Activated gamma-delta T cell (primary cell): ENCODE measurements around the gene BUD23.
"Not testable (repeated sequence)": the region's sequence is repeated elsewhere in the genome, so short reads cannot be mapped to it uniquely, and the experiment has no call there.

ENCODE experiments used
- DNase-seq: peaks from one replicate; lab custom pipeline; 2025; lab: John Stamatoyannopoulos, UW
- total RNA-seq, 2 donors: gene quantifications; one replicate each; lab custom pipeline; 2026; lab: John Stamatoyannopoulos, UW

Gene BUD23, protein sequence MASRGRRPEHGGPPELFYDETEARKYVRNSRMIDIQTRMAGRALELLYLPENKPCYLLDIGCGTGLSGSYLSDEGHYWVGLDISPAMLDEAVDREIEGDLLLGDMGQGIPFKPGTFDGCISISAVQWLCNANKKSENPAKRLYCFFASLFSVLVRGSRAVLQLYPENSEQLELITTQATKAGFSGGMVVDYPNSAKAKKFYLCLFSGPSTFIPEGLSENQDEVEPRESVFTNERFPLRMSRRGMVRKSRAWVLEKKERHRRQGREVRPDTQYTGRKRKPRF
- 32.4 to 35.6 reads per million in 2 donors for total RNA-seq

DNA sequence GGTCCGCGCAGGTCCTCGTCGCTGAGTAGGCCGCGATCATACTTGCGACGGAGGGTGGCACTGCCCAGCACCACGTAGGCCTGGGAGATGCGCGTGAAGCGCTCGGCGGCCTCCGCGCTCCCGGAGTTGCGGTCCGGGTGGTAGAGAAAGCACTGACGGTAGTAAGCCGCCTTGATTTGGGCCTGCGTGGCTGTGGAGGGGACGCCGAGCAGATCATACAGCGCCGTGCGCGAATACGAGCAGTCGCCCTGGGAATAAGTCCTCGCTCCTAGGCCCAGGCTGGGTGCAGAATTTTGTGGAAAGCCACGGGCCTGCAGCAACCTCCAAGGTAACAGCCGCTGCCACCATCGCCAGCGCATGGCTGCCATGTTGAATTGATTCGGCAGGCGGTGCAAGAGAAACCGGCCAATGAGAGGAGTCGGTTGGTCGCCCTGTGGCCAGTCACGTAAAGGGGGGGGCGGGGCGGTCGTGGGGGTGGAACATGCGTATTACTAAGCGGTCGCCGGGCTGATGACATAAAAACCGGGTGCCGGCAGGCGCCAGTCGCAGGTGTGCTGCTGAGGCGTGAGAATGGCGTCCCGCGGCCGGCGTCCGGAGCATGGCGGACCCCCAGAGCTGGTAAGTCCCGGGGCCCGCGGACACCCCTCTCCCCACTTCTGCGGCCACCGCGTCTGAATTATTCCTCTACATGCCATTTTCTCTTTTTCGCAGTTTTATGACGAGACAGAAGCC lies at the start of gene BUD23, which contains the start of gene DNAJC30:
BUD23 (plus strand) TSS at position 542 of the 732 bp plus-strand sequence; CDS start at position 571, 29 bp downstream.
DNAJC30 (minus strand) TSS at position 398 of the 732 bp plus-strand sequence; CDS start at position 368, 30 bp downstream.
- DNase-seq, result peak; percentile 91

DNA sequence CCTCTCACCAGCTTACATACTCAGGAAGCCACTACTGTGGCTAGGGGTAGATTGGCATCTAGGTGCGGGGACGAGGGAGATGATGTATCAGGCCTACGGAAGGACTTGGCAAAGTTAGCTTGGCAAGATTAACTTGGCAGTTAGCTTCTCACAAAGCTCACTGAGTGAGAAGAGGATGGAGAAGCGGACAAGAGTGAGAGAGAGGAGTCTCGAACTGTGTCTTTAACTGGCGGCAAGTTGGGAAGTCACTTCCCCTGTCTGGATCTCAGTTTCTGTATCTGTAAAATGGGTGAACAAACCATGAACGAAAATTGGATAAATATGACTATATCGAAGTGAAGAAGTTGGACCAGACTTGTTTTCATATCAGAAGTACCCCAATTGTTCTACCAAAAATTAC lies 49.6 kb upstream of the BUD23 start:
- DNase-seq, result no peak

DNA sequence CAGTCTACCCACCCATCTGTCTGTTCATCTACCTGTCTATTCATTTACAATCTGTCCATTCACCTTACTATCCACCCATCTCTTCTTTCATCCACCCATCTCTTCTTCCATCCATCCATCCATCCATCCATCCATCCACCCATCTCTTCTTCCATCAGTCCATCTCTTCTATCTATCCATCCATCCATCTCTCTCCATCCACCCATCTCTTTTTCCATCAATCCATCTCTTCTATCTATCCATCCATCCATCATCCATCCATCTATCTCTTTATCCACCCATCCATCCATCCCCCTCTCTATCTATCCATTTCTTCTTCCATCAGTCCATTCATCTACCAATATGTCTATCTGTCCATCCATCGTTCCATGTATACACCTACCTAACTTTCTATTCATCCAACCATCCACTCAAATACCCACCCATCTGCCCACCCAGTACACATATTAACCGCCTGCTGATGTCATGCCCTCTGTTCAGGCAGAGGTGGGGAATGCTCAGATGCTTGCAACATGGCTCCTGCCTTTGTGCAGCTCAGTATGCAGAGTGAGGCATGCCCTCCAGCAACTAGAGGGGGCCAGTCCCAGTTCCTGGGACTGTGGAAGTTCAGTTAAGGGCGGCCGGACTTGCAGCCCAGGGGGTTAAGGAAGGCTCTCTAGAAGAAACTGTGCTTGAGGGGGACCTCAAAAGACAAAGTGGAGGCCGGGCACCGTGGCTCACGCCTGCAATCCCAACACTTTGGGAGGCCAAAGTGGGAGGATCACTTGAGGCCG lies 47.8 kb upstream of the BUD23 start:
- DNase-seq, result no peak

DNA sequence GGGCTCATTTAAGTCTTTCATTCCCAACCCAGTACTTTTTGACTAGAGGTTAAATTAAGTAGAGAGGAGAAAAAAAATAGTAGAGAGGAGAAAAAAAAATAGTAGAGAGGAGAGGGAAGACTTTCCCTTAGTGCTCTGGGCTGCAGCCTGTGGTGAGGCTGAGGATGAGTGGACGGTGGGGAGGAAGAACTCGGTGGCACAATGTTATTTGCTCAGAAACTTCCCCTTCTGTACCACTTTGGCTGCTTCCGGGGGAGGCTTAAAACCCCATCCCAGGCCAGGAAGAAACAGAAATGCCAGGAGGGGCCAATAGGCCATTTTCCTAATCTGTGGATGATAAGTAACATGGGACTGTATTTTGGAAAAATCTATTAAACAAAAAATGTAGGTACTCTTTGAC lies 44.5 kb upstream of the BUD23 start:
- no peak for DNase-seq

DNA sequence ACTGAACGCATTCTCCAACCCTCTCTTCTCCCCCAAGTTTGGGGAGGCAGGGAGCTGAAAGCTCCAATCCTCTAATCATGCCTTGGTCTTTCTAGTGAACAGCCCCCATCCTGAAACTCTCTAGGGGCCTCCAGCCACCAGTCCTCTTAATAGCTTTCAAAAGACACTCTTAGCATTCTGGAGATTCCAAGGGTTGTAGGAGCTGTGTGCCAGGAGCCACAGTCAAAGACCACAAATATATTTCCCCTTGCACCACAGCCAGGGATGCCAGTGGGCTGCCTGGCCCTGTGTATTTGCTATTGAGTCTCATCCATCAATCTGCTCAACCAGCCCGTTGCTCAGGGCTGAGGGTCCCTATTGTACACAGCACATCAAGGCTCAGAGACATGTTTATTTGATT lies 40.6 kb upstream of the BUD23 start:
- DNase-seq, result no peak

DNA sequence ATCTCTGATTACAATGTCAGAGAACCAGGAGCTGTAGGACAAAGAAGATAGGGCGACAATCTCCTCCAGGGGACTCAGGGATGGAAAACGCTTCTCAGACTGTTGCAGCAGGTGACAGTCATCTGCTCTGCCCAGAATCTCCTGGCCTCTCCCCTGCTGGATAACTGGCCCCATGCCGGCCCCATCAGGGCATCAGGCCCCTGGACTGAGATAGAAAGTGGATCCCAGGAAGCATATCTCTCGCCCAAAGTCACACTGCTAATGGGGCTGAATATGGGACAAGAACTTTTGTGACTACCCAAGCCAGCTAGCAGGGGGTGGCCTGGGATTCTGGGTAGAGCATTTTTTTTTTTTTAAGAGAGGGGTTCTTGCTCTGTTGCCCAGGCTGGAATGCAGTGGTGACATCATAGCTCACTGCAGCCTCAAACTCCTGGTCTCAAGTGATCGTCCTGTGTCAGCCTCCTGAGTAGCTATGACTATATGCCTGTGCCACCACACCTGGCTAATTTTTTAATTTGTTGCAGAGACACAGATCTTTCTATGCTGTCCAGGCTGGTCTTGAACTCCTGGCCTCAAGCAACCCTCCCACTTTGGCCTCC lies 38.6 kb upstream of the BUD23 start:
- no peak for DNase-seq

DNA sequence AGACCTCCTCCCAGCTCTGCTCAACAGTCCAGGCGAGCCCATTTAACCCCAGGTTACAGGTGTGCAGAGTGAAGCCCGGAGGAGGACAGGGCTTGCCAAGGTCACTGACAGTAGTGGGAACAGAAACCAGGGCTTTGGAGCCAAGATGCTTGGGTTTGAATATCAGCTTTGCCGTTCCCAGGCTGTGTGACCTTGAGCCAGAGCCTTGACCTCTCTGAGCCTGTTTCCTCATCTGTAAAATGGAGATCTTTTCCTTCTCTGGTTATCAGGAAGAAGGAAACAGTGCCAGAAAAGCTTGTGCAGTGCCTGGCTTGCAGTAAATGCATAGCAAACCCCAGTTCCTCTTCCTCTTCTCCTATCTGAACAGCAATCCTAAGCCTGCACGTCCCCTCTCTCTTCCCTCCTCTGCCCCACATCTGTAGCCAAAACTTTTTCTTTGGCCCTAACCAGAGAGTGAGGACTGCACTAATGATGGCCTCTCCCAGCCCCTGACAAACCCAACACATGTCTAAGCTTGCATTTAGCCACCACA lies 37.7 kb upstream of the BUD23 start:
- DNase-seq, result no peak

DNA sequence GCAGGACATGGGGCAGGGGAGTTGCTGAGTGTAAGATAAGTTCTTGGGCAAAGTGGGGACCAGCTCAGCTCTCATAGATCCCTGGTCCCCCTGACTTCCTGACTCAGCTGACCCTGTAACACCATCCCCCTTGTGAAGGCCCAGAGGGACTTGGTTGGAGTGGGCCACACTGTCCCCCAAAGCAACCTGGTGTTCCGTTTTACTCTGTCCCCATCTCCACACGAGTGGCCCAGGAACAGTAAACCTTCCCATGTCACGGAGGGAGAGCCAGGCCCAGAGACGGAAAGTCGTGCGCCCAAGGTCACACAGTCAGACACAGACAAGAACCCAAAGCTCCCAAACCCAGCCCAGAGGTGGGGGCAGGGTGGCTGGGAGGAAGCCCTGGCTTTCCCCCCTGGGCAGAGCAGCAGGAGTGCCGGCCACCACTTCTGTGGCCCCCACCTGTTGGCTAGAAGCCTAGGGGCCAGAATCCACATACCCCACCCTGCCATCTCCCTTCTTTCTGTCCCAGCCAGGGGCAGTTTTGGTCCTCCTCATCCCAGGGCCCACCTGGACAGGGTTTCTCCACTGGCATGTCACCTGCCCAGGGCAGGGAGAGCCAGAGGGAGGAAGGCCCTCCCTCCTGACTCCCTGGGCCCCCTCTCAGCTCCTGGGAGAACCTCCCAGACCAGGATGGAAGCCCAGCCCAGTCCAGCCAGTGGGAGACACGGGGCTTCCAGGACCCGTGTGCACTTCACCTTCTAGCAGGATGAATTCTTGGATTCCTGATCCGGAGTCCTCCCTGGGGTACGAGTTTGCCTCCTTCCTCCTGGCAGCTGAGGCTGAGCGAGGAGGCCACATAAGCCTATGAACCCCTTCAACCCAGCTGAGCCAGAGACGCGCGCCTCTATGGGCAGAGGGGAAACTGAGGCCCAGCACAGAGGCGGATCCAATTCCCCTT lies 36.3 kb upstream of the BUD23 start:
- no peak for DNase-seq

DNA sequence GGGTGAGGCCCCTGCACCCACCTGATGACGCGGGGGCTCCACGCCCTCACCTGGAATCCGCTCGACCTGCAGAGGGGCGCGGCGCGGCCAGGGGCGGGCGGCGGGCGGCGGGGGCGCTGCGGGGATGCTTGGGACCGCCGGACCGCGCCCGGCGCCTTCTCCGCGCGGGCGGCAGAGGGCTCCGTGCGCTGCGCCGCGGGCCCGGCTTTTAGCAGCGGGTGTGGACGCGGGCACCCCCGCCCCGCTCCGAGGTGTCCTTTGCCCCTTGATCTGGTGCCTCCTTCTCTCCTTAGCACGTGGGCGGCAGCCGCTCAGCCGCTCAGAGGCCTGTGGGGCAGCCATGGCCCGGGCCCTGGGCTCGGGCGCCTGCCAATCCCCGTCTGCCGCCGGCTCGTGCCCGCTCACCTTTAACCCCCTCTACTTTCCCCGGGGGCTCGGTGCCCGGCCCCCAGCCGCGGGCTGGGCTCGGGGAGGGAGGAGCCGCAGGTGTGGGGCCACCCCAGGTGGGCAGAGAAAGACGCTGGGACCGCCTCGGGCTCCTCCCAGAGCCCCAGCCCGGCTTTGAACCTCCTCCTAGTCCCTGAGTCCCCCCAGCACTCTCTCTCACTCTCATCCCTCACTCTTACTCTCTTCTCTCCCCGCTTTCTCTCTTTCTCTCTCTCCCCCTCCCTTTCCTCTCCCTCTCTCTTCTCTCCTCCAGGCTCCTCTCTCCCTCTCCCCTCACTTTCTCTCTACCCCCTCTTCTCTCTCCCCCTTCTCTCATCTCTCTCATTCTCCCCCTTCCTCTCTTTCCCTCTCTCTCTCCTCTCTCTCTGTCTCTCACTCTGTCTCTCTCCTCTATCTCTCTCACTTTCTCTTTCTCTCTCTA lies 35.4 kb upstream of the BUD23 start:
- peak; percentile 19 for DNase-seq

DNA sequence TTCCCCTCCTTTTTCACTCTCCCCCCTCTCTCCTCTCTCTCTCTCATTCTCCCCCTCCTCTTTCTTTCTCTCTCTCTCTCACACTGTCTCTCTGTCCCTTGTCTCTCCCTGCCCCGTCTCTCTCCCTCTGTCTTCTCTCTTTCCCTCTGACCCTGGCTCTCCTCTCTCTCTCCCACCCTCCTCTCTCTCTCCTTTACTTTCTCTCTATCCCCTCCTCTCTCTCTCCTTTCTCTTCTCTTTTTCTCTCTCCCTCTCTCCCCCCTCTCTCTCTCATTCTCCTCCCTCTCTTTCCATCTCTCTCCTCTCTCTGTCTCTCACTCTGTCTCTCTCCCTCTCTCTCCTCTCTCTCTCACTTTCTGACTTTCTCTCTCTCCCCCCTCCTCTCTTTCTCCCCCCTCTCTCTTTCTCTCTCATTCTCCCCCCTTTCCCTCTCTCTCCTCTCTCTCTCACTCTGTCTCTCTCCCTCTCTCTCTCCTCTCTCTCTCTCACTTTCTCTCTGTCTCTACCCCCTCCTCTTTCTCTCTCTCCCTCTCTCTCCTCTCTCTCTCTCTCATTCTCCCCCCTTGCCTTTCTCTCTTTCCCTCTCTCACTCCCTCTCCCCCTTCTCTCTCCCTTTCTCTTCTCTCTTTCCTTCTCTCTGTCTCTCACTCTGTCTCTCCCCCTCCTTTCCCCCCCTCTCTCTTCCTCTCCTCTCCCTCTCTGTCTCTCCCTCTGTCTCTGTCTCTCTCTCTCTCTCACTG lies 34.6 kb upstream of the BUD23 start:
- no peak for DNase-seq

DNA sequence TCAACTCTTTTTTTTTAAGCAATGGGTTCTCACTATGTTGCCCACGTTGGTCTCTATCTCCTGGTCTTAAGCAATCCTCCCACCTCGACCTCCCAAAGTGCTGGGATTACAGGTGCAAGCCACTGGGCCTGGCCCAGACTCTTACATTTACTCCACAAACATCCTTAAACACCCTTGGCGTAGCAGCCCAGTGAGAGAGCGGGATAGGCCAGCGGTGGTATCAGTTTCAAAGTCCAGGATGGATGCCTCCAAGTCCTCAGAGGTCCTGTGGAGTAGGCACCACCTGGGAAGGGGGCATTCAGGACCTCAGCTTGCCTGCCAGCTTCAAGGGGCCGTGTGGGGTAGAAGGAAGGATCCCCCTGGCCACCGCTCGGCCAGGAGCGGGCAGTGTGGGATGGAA lies 33.8 kb upstream of the BUD23 start:
- no peak for DNase-seq

DNA sequence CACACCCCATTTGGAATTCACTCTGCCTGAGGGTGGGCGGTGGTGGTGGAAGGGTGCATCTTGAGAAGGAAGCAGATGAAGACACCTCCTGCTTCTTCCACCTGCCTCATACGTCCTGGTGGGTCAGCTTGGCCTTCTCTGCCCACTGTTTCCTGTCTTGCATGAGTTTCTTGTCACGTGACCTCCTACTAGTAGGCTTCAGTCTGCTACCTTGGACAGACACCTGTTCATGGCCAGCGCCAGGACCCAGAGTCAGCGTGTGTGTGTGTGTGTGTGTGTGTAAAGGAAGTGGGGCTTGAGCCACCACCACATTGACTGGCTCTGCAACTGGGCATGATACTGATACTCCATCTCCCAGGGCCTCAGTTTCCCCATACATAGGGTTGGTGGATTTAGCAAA lies 32.9 kb upstream of the BUD23 start:
- no peak for DNase-seq

DNA sequence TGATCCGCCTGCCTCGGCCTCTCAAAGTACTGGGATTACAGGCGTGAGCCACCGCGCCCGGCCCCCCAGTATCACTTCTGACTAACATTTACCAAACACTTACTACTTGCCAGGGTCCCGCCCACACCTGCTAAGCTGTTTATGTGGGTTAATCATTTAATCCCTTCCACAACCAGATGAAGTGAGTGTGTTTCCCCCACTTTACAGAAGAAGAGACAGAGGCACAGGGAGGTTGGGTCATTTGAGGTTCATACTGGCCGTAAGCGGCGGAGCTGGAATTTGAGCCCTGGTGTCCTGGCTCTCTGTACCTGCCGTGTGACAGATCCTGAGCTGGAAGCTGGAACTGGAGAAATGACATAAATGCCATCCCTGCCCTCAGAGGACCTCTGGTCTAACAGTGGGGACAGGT lies 30.9 kb upstream of the BUD23 start:
- DNase-seq, result no peak

DNA sequence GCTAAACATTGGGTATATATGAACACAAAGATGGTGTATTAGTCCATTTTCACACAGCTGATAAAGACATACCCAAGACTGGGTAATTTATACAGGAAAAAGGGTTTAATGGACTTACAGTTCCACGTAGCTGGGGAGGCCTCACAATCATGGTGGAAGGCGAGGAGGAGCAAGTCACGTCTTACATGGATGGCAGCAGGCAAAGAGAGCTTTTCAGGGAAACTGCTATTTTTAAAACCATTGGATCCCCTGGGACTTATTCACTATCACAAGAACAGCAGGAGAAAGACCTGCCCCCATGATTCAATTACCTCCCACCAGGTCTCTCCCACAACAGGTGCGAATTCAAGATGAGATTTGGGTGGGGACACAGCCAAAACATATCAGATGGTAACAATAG lies 28.1 kb upstream of the BUD23 start:
- not testable (repeated sequence) for DNase-seq

DNA sequence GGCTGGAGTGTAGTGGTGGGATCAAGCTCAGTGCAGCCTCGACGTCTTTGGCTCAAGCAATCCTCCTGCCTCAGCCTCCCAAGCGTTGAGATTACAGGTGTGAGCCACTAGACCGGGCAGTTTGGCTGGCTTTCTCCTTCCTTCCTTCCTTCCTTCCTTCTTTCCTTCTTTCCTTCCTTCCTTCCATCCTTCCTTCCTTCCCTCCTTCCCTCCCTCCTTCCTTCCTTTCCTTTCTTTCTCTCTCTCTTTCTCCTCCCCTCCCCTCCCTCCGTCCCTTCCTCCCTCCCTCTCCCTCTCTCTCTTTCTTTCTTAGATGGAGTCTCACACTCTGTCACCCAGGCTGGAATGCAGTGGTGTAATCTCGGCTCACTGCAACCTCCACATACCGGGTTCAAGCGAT lies 23.4 kb upstream of the BUD23 start:
- DNase-seq, result no peak

DNA sequence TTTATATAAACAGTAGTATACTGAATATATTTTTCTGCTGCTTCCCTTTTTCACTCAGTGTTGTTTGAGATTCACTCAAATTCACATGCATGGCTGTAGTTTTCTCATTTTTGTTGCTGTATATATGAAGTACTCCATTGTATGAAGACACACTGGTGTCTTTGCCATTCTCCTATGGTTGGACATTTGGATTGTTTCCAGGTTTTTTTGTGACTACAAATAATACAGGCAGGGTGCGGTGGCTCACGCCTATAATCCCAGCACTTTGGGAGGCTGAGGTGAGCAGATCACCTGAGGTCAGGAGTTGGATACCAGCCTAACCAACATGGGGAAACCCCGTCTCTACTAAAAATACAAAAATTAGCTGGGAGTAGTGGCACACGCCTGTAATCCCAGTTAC lies 22.8 kb upstream of the BUD23 start:
- not testable (repeated sequence) for DNase-seq

DNA sequence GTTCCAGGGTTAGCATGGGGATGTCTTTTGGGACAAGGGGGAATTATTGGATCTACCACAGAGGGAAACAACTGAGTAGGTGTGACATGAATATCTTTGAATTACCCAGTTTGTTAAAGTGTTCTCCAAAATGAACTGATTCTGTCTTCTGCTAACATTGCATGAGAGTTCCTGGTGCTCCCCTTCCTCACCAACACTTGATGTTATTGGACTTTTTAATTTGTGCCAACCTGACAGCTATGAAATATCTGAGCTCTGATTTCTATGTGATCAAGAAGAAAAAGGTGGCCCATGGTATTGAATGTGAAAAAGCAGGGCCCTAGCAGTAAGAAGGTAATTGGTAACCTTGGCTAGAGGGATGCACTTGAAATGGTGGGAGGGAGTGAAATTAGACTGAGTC lies 20.4 kb upstream of the BUD23 start:
- DNase-seq, result no peak

DNA sequence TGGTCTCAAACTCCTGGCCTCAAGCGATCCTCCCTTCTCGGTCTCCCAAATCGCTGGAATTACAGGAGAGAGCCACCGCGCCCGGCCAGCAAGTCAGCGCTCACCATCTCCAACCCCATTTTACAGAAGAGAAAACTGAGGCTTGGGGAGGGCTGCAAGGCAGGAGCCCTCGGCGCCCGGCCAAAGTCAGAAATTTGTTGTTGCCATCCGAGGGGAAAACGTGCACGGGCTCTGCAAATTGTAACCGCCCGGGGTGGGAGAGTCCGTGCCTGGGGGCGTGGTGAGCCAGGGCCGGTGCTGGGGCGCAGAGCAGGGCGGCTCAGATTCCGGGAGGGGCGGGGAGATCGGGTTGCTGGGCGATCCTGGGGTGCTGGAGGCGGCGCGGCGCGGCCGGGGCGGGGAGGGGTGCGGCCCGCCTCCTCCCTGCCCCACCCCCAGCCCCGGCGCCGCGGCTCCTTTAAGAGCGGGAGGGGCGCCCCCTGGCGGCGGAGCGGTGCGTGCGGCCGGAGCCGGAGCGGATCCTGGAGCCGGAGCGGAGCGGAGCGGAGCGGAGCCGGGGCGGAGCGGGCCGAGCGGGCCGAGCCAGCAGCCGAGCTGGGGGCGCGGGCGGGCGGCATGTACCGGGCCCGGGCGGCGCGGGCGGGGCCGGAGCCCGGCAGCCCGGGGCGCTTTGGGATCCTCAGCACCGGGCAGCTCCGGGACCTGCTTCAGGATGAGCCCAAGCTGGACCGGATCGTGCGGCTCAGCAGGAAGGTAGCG lies 15.9 kb upstream of the BUD23 start, which contains the start of gene VPS37D:
VPS37D (plus strand) TSS at position 488 of the 759 bp plus-strand sequence; CDS start at position 616, 128 bp downstream.
- DNase-seq, result peak; percentile 93
